PC-3 (cell line): Measurements from ENCODE around the gene GPC5. TPM values are rescaled to one million over a fixed set of nuclear protein-coding genes. Genes with fewer than 3 reads are reported as not detected.
A peak's percentile ranks its signal among the peaks of the same experiment; 100 is the strongest.

Experiments used
- ATAC-seq: fragments of 200-7000 bp; cut with Tn5 transposase; 2 replicates; pipeline ENCODE4 v1.9.1; 2020; ENCODE audit warnings: mild to moderate bottlenecking, moderate library complexity
- BruUV-seq: library from RNA; stranded (reverse); fragments of 400-500 nt; replicated peaks from 2 replicates; lab custom pipeline; 2021; lab: Mats Ljungman, UMichigan
- CTCF ChIA-PET: fragments of 300-600 bp; sonication (Branson Sonifier 250); formaldehyde crosslinking; loops from one replicate; lab custom pipeline; 2022; ENCODE audit warnings: antibody characterized with exemption; lab: Charles Lee
- POLR2A ChIA-PET: fragments of 300-600 bp; sonication (Branson Sonifier 250); formaldehyde crosslinking; loops from one replicate; lab custom pipeline; 2022; ENCODE audit warnings: antibody characterized with exemption; ENCODE audit not compliant: unreplicated experiment; lab: Charles Lee
- DNase-seq: peaks from one replicate; pipeline ENCODE4 v3.0.0-alpha.2; 2015
- H2AFZ ChIP-seq: fragments of 300-600 bp; sonication (generic); 2 replicates; pipeline ENCODE4 v1.6.0; 2016; ENCODE audit warnings: antibody characterized with exemption, low read length
- H3F3A ChIP-seq: fragments of 300-600 bp; sonication (generic); one replicate; pipeline ENCODE4 v1.6.0; 2017; ENCODE audit warnings: antibody characterized with exemption, low read length, control low read depth, mild to moderate bottlenecking; ENCODE audit not compliant: unreplicated experiment
- H3K27ac ChIP-seq: fragments of 300-600 bp; sonication (generic); 2 replicates; pipeline ENCODE4 v1.5.1; 2016; ENCODE audit warnings: mild to moderate bottlenecking, low read length
- H3K27me3 ChIP-seq: fragments of 300-600 bp; sonication (generic); 2 replicates; pipeline ENCODE4 v1.6.1; 2016; ENCODE audit warnings: low read length, mixed read lengths
- H3K36me3 ChIP-seq: fragments of 300-600 bp; sonication (generic); 2 replicates; pipeline ENCODE4 v1.6.1; 2016; ENCODE audit warnings: low read depth, mixed run types, low read length, mixed read lengths
- H3K4me1 ChIP-seq: fragments of 300-600 bp; sonication (generic); 2 replicates; pipeline ENCODE4 v1.5.1; 2016; ENCODE audit warnings: low read length; ENCODE audit not compliant: insufficient read depth
- H3K4me2 ChIP-seq: fragments of 300-600 bp; sonication (generic); 2 replicates; pipeline ENCODE4 v1.6.0; 2016; ENCODE audit warnings: low read length
- H3K4me3 ChIP-seq: fragments of 300-600 bp; sonication (generic); 2 replicates; pipeline ENCODE4 v1.5.1; 2016; ENCODE audit warnings: mild to moderate bottlenecking, low read length, mixed read lengths
- H3K79me2 ChIP-seq: fragments of 300-600 bp; sonication (generic); 2 replicates; pipeline ENCODE4 v1.6.1; 2017; ENCODE audit warnings: low read length, mixed read lengths
- H3K9ac ChIP-seq: fragments of 300-600 bp; sonication (generic); 2 replicates; pipeline ENCODE4 v1.6.0; 2016; ENCODE audit warnings: mild to moderate bottlenecking, low read length
- H3K9me2 ChIP-seq: fragments of 300-600 bp; sonication (generic); replicated peaks from 2 replicates; pipeline ENCODE4 v1.6.1; 2016; ENCODE audit warnings: mixed run types, low read length, mixed read lengths
- H3K9me3 ChIP-seq: fragments of 300-600 bp; sonication (generic); 2 replicates; pipeline ENCODE4 v1.6.1; 2016; ENCODE audit warnings: low read length, mixed read lengths
- H4K20me1 ChIP-seq: fragments of 300-600 bp; sonication (generic); 2 replicates; pipeline ENCODE4 v1.6.1; 2016; ENCODE audit warnings: low read length, mixed read lengths
- CTCF ChIP-seq: fragments of 300-600 bp; sonication (generic); conservative IDR thresholded peaks from 2 replicates; pipeline ENCODE4 v1.5.1; 2017; ENCODE audit warnings: antibody characterized with exemption, low read depth, mild to moderate bottlenecking, low read length
- EZH2 ChIP-seq: fragments of 300-600 bp; sonication (generic); IDR thresholded peaks from one replicate; pipeline ENCODE4 v1.6.1; 2017; ENCODE audit warnings: antibody characterized with exemption, mild to moderate bottlenecking, low read length; ENCODE audit not compliant: unreplicated experiment
- EZH2phosphoT487 ChIP-seq: fragments of 300-600 bp; sonication (generic); IDR thresholded peaks from 2 replicates; pipeline ENCODE4 v1.6.1; 2018; ENCODE audit warnings: mild to moderate bottlenecking, antibody characterized with exemption, low read length, borderline replicate concordance
- intact Hi-C: fragments of 100-400 bp; cut with micrococcal nuclease; formaldehyde crosslinking; loops from 2 replicates; pipeline ENCODE4 v1.9.0; 2023
- total RNA-seq: library from RNA; depleted of rRNA; stranded (reverse); fragments of >200 nt; gene quantifications from 2 replicates; pipeline ENCODE4 v1.2.3, GENCODE V29; 2014

GPC5 gene
- total RNA-seq, 1 experiment from 2014 or later = not detected

GRCh38 chr13:91361755-91362271 is 36.6 kb upstream of the GPC5 start:
- no peaks in the 10 kb centered on the region for H3K9me2 ChIP-seq
- H2AFZ ChIP-seq = no peak overlapping the region
- peaks cover 6% of the 10 kb centered on the region; the same call in 1 of the 2 replicates for H4K20me1 ChIP-seq
- no peak overlapping the region for H3K4me3 ChIP-seq
- CTCF ChIA-PET = no interaction called here
- H3F3A ChIP-seq = no peaks in the 10 kb centered on the region
- TF ChIP-seq EZH2phosphoT487 (no peak), EZH2 (no peak), CTCF (no peak)
- DNase-seq (no peak), ATAC-seq (peak; percentile 46)
- H3K4me2 ChIP-seq = no peak overlapping the region
- no peaks in the 10 kb centered on the region for H3K79me2 ChIP-seq
- H3K27ac ChIP-seq = no peak overlapping the region
- H3K36me3 ChIP-seq = peaks cover 7% of the 10 kb centered on the region
- no peaks in the 10 kb centered on the region for H3K9me3 ChIP-seq
- no peak overlapping the region for H3K9ac ChIP-seq
- no TSS peak for BruUV-seq
- POLR2A ChIA-PET = no interaction called here
- intact Hi-C loops = no loop called here
- no peaks in the 10 kb centered on the region for H3K27me3 ChIP-seq
- H3K4me1 ChIP-seq = no peaks in the 10 kb centered on the region

GRCh38 chr13:91362908-91363307 is 35.5 kb upstream of the GPC5 start:
- H3K79me2 ChIP-seq = no peaks in the 10 kb centered on the region
- H3K9me3 ChIP-seq = no peaks in the 10 kb centered on the region
- no peak overlapping the region for H3K4me3 ChIP-seq
- no peaks in the 10 kb centered on the region for H3F3A ChIP-seq
- BruUV-seq = no TSS peak
- H3K9ac ChIP-seq = no peak overlapping the region
- ChIA-PET POLR2A (no interaction called here), CTCF (no interaction called here)
- H2AFZ ChIP-seq = no peak overlapping the region
- H3K27me3 ChIP-seq = no peaks in the 10 kb centered on the region
- no peak for DNase-seq
- no peak overlapping the region for H3K4me2 ChIP-seq
- H3K36me3 ChIP-seq = no peaks in the 10 kb centered on the region
- no peak overlapping the region for H3K27ac ChIP-seq
- no peaks in the 10 kb centered on the region for H3K4me1 ChIP-seq
- no peaks in the 10 kb centered on the region for H3K9me2 ChIP-seq
- ATAC-seq = no peak
- TF ChIP-seq EZH2phosphoT487 (no peak), EZH2 (no peak), CTCF (no peak)
- 0 out of 2 replicates have a peak, but pooled peaks cover 3% of the 10 kb centered on the region for H4K20me1 ChIP-seq
- intact Hi-C loops = no loop called here

- Histone ChIP-seq H3K27ac (no peak overlapping the region), H3K9ac (no peak overlapping the region), H3F3A (no peaks in the 10 kb centered on the region), H3K9me3 (no peaks in the 10 kb centered on the region), H3K9me2 (no peaks in the 10 kb centered on the region), H2AFZ (no peak overlapping the region), H3K27me3 (no peaks in the 10 kb centered on the region), H3K36me3 (no peaks in the 10 kb centered on the region), H3K79me2 (no peaks in the 10 kb centered on the region), H3K4me2 (no peak overlapping the region), H3K4me3 (no peak overlapping the region), H4K20me1 (no peaks in the 10 kb centered on the region), H3K4me1 (no peaks in the 10 kb centered on the region)
- ChIA-PET CTCF (no interaction called here), POLR2A (no interaction called here)
- ATAC-seq (no peak), DNase-seq (no peak)
- TF ChIP-seq EZH2 (no peak), CTCF (no peak), EZH2phosphoT487 (no peak)
- no TSS peak for BruUV-seq
- intact Hi-C loops = no loop called here
These were observed 30.3 kb upstream of the GPC5 start for GRCh38 chr13:91368101-91368500.
